ENCODE measurements around the gene ST3GAL5.

DNA sequence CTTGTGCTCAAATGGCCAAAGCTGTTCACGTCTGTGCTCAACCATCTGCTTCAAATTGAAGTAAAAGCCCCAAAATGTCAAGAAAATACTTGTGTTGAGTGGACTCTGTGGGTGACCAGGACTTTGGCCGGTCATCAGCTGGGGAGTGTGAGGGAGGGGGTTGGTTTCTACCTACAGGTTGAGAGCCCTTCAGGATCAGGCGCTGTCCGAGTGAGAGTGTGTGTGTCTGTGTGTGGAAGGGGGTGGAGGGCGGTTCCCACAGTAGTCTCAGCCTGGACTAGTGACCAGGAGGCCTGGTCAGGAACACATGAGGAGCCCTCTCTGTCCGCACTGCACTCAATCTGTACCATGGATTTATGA is 100.8 kb downstream of the ST3GAL5 start:
- TF ChIP-seq, protein P1, sequence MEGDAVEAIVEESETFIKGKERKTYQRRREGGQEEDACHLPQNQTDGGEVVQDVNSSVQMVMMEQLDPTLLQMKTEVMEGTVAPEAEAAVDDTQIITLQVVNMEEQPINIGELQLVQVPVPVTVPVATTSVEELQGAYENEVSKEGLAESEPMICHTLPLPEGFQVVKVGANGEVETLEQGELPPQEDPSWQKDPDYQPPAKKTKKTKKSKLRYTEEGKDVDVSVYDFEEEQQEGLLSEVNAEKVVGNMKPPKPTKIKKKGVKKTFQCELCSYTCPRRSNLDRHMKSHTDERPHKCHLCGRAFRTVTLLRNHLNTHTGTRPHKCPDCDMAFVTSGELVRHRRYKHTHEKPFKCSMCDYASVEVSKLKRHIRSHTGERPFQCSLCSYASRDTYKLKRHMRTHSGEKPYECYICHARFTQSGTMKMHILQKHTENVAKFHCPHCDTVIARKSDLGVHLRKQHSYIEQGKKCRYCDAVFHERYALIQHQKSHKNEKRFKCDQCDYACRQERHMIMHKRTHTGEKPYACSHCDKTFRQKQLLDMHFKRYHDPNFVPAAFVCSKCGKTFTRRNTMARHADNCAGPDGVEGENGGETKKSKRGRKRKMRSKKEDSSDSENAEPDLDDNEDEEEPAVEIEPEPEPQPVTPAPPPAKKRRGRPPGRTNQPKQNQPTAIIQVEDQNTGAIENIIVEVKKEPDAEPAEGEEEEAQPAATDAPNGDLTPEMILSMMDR (IDR thresholded peaks at IDR 0.05): no peak
- TF ChIP-seq POLR2A (IDR thresholded peaks at IDR 0.05): no peak
- TF ChIP-seq POLR2AphosphoS5 (IDR thresholded peaks at IDR 0.05): no peak
